GM10266 (cell line): ENCODE data around the gene MORN1.

Experiments used
- DNase-seq: peaks from one replicate; pipeline ENCODE4 v3.0.0; 2012; ENCODE audit errors: extremely low spot score
- CTCF ChIP-seq: IDR thresholded peaks from 2 replicates; pipeline ENCODE4 v1.5.1; 2012; ENCODE audit warnings: mild to moderate bottlenecking, low read depth; ENCODE audit not compliant: control insufficient read depth, insufficient read depth; ENCODE audit errors: missing control alignments

MORN1 gene

GRCh38 chr1:2292725-2293450 lies 98.5 kb downstream of the MORN1 start:
- TF ChIP-seq CTCF, result no peak
- DNase-seq, result no peak

- no peak for TF ChIP-seq CTCF
- DNase-seq, result no peak
Observed at GRCh38 chr1:2291577-2291976, 99.8 kb downstream of the MORN1 start.

- TF ChIP-seq CTCF, result no peak
- DNase-seq, result peak; percentile 69
Observed at GRCh38 chr1:2290595-2291510, 100.5 kb downstream of the MORN1 start.

GRCh38 chr1:2290171-2290578 lies 101.2 kb downstream of the MORN1 start:
- DNase-seq, result no peak
- TF ChIP-seq CTCF, result no peak

GRCh38 chr1:2289607-2290006 lies 101.7 kb downstream of the MORN1 start:
- TF ChIP-seq CTCF, result no peak
- DNase-seq, result no peak

GRCh38 chr1:2288816-2289536 lies 102.4 kb downstream of the MORN1 start:
- DNase-seq, result no peak
- TF ChIP-seq CTCF, result no peak
